Activated T-cell treated with anti-CD3 and anti-CD28 coated beads, Interleukin-2, amount 50 U/mL, for 48 hours (primary cell): ENCODE data around the gene GLT6D1.
A peak's percentile ranks its signal among the peaks of the same experiment; 100 is the strongest.

Experiments
- DNase-seq, 2 experiments: peaks; one replicate each; pipeline ENCODE4 v3.0.0-alpha.2; 2020

The GLT6D1 gene

DNA sequence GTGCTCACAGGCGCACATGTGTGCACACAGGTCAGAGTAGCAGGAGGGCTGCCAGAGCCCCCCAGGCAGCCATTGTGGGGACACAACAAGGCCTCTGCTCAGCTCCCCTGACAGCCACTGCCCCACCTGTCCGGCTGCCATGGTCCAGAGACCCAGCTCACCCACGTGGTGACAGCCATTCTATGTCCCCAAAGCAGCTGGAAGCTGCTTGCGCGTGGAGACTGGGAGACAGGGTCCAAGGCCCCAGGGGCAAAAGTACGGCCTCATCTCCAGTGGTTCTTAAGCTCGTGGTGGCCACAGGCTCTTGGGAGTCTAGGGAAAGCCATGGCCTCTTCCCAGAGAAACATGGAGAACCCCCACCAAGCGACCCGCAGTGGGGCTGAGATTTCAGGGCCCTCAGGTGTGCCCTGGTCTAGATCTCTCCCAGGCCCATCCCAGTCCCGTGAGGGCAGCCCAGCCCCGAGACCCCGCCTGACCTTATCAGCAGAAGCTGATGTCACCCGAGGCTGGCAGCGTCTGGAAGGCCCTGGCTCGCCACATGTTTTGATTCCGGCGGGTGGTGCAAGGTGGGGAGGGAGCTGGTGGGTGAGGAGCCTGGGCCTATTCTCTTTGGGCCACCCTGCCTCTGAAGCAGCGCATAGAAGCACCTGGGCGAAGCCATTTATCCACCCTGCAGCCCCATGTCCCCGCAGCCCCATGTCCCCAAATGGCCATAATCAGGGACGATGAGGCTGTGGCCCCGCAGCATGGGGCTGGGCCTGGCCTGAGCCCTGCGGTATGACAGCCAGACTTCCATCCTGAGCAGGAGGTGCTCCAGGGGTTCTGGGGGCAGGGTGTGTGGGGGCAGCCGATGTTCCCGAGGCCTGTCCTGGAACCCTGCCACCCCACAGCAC lies 31.7 kb downstream of the GLT6D1 start:
- DNase-seq = no peak

DNA sequence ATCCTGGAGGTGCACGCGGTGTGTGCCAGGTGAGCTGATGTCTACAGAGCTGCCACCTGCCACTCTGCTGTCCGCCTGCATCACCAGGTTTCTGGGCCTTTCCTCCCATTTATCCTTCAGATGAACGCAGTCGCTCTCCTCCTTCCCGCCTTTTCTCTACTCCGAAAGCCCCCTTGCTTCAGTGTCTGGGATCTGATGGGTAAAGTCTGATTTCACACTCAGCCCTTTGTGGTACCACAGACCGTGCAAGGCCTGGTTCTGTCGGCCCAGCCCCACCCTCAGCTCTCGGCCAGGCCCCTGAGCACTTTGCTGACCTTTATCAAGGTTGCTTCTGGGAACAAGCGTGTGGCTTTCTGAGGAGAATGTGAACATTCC lies 32.5 kb downstream of the GLT6D1 start:
- DNase-seq = peak in 1 of 2 experiments; percentile 7

DNA sequence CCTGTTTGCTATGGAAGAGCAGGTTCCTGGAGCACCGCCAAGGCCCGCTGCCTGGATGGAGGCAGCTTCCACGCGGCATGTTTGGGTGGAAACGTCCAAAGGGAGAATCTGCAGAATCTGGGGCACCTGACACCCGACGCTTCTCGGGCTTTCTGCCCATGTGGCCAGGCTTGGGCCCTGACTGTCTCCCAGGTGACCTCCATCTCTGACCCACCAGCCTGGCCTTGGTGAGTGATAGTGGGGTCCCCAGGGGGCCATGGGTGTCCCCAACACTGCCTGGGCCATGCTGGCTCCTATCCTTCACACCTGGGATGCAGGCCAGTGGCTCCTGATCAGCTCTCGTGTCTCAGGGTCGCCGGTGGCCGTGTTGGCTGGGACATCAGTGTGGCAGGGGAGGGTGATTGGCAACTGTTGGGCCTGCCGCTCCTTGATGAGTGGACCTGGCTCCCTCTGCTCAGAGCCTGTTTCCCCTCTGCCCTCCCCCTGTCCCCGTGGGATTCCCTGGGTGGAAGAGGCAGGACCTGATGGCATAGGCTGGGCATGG lies 34.0 kb downstream of the GLT6D1 start:
- DNase-seq = peak in 1 of 2 experiments; percentile 10

DNA sequence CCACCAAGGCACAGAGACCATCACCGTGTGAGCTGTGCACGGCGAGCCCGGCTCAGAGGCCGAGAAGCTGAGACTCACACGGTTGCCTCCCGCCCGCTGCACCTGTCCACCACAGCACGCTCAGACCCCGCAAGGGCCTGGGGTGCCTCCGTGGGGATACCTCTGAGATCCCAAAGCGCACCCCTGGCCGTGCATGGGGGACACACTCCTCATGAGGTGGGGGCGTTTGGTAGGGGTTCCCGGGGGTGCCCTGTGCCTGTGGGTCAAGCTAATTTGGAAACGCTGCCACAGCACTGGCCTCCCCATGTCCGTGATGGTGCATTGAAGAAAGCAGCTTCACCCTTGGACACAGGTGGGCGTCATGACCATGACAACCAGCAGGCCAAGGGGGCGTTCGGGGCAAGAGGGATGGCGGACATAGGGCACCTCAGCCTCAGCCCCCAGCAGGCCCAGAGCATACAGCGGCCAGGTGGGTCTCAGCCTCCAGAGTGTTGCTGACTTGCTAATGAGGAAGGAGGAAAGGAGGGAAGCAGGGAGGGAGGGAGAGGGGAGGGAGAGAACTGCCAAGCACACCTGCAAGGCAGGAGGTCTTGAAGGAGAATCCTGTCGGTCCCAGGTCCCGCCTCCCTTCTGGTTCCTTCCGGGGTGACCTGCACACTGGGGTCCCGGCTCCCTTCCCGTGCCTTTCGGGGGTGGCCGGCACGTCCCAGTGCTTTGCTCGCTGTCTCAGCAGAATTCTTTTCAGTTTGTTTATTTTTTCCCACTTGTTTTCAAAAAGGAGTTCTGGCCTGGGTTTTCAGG lies 34.7 kb downstream of the GLT6D1 start:
- DNase-seq = peak; percentile 9 to 12

DNA sequence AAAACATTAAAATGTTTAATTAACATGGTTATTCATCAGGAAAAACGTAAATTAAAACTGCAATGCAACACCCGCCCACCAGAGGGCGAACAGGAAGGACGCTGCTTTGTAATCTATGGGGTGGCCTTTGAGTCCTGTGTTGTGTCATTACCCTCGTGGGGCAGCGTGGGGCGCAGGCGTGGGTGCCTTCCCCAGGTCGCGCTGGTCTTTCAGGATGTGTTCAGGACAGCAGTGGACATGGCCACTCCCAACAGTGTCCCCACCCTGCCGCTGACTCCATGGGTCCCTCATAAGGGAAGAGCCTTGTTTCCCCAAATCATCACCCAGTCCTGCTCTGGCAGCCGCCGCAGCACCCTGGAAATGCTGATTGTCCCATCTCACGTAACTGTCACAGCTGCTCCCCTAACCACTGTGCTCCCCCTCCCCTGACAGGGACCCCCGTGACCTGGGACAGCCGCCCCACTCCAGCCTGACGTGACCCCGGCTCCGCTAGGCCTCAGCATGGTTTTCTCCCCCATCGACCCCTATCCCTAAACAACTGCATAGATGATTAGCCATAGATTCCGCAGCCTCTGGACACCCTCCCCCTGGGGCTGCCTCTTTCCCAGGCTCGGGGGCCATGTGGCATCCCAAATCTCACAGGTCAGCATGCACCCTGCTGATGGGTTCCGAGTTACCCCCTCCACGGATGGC lies 36.4 kb downstream of the GLT6D1 start:
- DNase-seq = peak; percentile 78 to 82

DNA sequence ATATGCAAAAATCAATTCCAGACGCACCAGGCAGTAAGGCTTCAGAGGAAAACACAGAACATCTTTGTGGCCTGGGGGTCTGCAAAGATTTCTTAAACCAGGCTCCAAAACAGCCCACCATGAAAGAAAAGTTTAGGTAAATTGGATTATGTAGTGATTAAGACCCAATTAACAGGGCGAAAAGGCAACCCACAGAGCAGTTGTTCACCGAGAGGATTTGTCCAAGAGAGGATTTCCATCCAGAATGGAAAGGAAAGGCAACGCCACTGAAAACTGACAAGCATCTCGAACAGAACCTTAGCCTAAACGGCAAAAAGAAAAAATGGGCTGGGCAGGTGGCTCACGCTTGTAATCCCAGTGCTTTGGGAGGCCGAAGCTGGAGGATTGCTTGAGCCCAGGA lies 37.4 kb downstream of the GLT6D1 start:
- DNase-seq = no peak

DNA sequence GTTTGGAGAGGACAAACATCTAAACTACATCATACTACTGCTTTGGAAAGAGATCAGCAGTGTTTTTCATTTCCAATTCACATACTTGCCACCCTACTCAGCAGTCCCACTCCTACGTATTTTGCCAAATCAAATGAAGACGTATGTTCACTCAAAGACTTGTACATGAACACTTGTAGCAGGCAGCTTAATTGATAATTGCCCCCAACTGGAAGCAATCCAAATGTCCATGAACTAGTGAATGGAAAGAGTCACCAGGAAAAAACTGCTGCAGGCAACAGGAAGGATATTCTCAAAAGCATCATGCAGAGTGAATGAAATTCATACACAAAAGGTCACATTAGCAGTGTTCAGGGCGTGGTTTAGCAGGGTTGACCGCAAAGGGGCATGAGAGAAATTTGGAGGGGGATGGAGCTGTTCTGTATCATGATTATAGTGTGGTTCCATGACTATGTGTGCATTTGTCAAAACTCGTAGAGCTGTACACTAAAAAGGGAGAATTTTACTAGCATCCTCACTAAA lies 39.0 kb downstream of the GLT6D1 start:
- DNase-seq = no peak

DNA sequence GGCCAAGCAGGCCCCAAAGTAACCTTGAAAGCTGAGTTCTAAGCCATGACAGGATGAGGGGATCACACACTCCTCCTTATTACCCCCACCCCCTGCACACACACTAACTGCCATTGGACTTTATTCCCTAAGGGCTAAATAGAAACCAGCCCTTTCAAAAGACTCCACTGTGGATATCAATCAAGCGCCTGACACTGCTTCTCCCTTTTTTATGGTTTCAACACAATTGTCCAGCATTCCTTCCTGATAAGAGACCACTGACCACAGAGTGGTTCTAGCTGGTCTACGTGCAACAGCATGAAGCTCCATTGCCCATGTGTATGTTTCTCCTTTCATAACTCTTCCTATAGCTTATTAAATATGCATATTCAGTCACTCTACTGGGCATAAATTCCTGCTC lies 43.1 kb downstream of the GLT6D1 start:
- DNase-seq = no peak

DNA sequence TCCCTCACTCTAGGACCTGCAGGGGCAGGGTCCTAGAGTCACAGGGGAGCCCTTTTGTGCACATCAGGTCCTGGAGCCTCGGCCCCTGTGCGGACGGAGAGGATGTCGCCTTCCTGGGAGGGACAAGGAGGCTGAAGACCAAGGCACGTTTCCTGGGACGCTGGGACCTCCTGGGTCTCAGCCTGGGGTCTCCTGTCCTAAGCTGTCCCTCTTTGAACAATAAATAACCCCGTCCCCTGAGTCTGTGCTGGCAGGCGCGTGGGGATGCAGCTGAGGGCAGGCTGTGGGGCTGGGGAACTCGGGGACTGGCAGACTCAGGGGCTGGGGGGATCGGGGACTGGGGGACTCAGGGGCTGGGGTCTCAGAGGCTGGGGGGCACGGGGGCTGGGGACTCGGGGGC lies 46.7 kb downstream of the GLT6D1 start:
- no peak for DNase-seq

DNA sequence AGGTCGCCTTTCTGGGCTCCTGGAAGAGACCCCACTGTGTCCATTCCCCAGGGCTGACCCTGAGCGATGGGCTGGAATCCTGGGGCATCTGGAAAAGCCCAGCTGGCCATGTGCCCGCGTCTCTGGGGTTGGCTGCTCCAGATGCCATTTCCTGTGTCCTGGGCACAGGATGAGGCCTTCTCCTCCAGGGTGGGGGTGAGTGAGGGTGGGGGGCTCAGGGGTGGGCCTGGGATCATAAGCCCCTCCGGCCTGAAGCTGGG lies 47.1 kb downstream of the GLT6D1 start:
- DNase-seq = no peak

DNA sequence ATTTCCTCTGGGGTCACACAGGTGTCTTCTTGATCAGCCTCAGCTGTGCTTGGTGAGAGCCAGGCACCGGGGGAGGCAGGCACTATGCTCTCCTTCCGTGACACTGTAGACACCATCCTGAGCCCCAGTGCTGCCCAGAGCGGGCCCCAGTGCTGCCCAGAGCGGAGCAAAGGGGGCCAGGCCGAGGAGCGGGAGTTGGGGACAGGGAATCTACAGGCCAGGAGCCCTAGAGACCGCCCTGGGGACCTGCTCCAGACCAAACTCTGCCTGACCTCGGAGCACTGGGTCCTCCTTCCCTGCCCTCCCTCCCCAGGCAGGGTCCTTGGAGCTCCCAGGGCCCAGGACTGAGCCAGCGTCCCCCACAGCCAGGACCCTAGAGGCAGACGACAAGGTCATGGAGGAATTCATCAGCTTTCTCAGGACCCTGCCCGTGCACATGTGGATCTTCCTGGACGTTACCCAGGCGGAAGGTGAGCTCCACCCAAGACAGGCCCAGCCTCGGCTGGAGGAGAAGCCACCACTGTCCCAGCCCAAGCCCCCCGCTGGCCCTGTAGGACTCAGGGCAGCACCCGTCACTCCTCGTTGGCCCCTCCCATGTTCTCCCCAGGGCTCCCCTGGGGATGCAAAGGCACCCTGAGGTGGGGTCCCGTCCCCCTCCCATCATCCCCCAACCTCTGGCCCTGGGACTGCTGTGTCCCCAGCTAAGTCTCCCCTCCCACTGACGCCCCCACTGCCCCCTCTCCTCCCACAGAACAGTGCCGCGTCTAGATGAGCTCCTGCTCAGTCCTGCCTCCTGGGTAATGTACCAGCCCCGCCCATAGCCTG lies 47.6 kb downstream of the GLT6D1 start:
- DNase-seq = no peak

DNA sequence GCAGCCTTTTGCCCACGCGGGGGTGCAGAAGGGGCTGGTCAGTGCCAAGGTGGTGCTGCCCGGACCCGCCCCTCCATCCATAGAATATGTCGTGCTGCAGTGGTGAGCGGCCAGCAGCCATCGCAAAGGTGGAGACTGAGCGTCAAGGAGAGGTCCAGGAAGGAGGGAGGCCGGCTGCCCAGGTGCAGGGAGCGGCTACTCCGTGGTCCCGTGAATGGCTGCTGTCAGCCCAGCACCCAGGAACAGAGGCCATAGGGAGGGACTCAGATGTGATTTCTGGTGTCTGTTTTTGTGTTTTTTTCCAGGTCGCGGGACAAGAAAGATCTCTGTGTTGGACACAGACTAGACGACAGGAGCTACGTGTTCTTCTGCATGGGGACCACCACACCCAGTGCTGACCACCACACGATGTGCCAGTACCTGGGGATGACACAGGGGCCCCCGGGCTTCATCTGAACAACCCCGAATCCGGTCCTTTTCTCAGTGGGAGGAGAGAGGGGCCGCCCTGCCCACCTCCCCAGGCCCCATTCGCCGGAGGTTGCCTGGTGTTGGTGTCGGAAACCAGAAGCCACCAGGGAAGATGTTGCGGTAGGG lies 48.8 kb downstream of the GLT6D1 start:
- no peak for DNase-seq

DNA sequence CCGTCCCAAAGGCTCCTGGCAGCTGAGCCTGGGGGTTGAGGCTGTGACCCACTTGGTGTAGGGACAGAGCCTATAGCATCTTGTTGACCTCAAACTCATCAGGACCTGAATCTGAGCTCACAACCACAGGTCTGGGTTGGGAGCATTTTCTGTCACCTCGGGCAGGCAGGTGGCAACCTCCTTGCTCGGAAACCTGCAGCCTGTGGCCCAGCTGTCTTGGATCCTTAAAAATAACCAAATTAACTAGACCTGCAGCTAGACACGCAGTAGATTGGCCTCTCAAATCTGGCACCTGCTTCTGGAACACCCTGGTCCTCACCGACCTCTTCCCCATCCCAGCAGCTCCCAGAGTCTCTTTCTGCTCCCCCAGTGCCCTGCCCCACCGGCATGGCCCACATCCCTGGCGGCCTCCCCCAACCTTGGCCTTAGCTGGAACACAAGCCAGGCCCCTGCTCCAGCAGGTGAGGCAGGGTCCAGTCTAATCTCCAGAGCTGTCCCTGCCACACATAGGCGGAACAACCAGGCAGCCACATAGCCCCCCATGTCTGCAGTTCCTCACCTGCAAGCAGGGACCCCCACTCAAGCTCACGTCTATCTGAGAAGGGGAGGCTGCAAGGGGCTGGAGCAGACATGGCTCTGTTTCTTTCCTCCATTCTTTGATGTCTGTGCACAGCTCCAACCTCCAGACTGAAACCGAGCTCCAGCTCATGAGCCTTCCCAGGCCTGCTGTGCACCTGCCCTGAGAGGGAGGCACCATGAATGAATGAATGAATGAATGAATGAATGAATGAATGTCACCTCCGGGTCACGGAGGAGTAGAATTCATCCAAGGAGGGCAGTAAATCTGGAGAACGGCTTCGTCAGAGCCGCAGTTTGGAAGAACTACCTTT lies 49.5 kb downstream of the GLT6D1 start:
- DNase-seq = no peak

DNA sequence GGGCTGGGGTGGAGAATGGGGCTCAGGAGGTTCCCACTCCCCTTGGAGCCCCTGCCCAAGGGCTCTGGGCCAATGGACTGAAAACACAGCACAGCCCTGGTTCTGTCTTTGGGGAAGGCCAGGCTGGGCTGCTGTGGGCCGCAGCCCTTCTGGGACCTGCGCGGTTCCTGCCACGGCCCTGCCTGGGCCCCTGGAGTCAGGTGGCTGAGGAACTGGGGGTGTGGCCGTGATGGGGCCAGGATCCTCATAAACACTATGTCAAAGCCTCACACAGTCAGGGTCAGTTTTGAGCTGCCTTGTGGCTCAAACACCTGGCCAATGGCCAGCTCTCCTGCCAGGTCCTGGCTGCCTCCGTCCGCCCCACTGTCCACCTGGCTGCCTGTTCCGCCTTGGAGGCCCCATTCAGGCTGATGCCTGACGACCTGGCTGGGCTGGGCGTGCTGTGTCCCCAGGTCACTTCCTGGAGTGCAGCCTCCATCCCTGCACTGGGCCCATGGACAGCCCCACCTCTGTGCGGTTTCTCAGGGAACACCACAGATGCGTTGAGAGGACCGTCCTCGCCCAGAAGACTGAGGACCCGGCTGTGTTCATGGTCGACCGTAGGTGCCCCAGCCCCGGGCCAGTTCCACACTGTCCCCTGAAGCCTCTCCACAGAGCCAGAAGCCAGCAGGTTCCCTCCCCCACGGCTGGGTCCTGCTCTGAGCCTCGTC lies 50.3 kb downstream of the GLT6D1 start:
- no peak for DNase-seq

DNA sequence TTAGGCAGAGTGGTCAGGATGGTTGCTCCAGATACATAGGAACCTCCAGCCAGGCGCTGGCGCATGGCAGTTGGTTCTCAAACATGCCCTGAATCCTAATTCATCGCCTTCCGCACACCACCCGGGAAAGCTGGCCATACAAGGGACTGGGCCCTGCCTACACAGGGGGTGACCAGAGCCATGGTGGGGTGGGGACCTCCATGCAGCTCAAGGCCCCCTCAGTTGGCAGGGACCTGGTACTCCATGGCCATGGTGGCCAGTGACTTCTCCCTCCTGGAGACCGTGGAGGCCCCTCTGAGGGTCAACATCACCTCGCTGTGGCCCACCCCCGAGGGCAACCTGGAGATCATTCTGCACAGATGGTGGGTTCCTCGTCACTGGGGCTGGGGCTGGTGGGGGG lies 51.0 kb downstream of the GLT6D1 start:
- DNase-seq = no peak

DNA sequence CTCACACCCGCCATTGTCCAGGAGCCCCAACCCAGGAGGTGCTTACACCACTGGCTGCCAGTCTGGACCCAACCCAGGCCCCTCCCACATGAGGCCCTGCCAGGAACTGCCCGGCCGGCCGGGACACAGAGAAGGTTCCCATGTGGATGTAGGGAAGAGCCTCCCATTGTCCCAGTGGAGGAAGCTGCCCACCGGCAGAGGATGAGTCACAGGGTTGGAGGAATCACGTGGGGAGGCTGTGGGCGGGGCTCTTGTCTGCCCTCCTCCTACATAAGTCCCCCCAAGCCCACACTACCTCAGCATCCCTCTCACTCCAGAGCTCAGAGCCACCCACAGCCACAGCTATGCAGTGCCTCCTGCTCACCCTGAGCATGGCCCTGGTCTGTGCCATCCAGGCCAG lies 51.7 kb downstream of the GLT6D1 start:
- DNase-seq = no peak

DNA sequence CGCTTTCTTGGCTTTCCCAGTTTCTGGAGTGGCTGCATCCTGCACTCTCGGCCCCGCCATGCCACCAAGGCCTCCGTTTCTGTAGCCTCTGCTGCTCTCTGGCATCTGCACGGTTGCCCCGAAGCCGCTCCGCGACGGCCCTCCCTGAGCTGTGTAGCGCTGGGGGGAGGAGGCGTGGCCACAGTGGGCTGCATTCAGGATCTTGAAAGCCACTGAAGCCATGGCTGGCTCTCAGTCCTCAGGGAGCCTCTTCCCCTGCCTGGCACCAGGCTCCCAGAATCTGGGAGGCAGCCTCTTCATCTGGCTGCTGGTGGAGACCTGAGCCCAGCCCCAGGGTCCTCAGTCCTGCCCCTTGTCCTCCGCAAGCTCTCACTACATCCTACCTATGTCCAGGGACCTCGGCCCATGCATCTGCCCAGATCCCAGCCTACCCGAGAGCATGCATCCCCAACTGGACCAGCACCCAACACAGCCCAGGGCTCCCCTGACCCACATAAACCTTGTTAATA lies 52.7 kb downstream of the GLT6D1 start:
- no peak for DNase-seq

DNA sequence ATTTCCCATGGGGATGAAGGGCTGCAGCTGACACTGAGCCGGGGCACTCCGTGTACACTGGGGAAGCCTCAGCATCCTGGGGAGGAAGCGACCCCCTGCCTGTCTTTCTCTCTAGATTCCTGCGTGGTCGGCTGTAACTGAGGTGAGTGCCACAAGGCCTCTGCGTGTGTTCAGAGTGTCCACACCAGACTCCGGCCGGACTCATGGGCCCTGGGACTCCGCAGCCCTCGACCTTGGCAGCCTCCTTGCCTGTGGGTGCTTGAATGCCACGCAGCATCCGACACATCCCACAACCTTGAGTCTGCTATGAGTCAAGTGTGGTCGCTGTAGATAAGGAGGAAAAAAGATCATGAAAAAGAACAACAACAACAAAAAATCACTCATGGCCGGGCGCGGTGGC lies 54.4 kb downstream of the GLT6D1 start:
- no peak for DNase-seq

DNA sequence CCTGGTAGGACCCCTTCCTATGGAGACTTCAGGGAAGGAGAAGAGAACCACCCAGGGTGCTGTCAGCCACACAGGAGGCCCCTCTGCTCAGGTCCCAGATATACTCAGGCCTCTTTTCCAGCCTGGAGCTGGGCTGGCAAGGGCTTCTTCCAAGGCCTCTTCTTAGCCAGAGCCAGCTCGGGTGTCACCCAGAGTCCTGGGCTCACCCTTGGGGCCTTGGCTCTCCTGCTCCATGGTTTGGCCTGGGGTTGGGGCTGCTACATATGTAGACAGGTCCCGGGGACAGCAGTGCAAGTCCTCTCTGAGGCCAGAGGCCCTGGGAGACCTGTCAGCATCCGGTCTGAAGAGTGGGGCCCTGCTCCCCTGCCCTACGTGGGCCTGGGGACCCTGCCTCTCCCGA lies 55.0 kb downstream of the GLT6D1 start:
- DNase-seq = no peak

DNA sequence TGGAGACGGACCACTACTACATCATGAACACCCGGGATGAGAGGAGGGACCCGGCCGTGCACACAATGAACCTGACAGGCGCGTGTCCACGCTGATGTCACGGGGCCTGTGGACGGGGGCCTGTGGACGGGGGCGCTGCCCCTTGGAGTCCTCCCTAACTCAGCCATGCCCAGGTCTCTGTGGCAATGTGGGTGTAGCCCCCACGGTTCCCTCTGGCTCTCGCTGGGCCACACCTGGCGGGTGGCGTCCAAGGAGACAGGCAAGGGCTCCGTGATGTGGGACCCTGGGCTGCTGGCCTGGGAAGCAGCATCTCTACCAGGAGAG lies 55.7 kb downstream of the GLT6D1 start:
- no peak for DNase-seq
